BJ (cell line): Measurements from ENCODE around the gene LLGL2. TPM values are rescaled to one million over a fixed set of nuclear protein-coding genes. Genes with fewer than 3 reads are reported as not detected.

Source experiments
- CTCF ChIA-PET: fragments of 350-600 bp; formaldehyde crosslinking; extraction: SDS; loops from one replicate; lab custom pipeline; 2021; ENCODE audit warnings: antibody characterized with exemption, inconsistent platforms; lab: Yijun Ruan, JAX
- POLR2A ChIA-PET: fragments of 300-600 bp; sonication (Branson Sonifier 250); formaldehyde crosslinking; extraction: SDS; loops from one replicate; lab custom pipeline; 2021; ENCODE audit warnings: antibody characterized with exemption; lab: Charles Lee
- DNase-seq: peaks from one replicate; pipeline ENCODE4 v3.0.0-alpha.2; 2011; ENCODE audit warnings: low read depth
- H3K27me3 ChIP-seq: 2 replicates; pipeline ENCODE4 v1.6.0; 2011; ENCODE audit warnings: low read length; ENCODE audit not compliant: control insufficient read depth, insufficient read depth
- H3K36me3 ChIP-seq: 2 replicates; pipeline ENCODE4 v1.5.1; 2011; ENCODE audit warnings: low read length; ENCODE audit not compliant: control insufficient read depth, insufficient read depth
- H3K4me3 ChIP-seq: 2 replicates; pipeline ENCODE4 v1.5.1; 2011; ENCODE audit warnings: low read depth, mild to moderate bottlenecking, control low read depth, low read length
- CTCF ChIP-seq: IDR thresholded peaks from 2 replicates; pipeline ENCODE4 v1.5.1; 2011; ENCODE audit warnings: low read depth, mild to moderate bottlenecking, control low read depth, inconsistent platforms, low read length, moderate library complexity; ENCODE audit not compliant: insufficient read depth
- polyA plus RNA-seq: library from polyadenylated mRNA; depleted of rRNA; stranded (reverse); fragments of >200 nt; gene quantifications from 2 replicates; pipeline ENCODE4 v1.2.3, GENCODE V29; 2011

Gene LLGL2
- polyA plus RNA-seq, 1 experiment = 1.6 TPM

GRCh38 chr17:75557852-75558665 lies 32.6 kb downstream of the LLGL2 start:
- no peak overlapping the region for H3K4me3 ChIP-seq
- POLR2A ChIA-PET = interaction anchor here (0.6 kb wide), 1 partner anchor 104 kb away, joined by 12 read pairs; no protein-coding TSS in a partner anchor

GRCh38 chr17:75558666-75559530 lies 33.4 kb downstream of the LLGL2 start:
- POLR2A ChIA-PET = no interaction called here

More at GRCh38 chr17:75557852-75558665, 32.6 kb downstream of the LLGL2 start:
- H3K27me3 ChIP-seq = no peaks in the 10 kb centered on the region
- TF ChIP-seq CTCF = no peak
- DNase-seq = no peak
- H3K36me3 ChIP-seq = no peaks in the 10 kb centered on the region
- CTCF ChIA-PET = interaction anchor here (0.6 kb wide), 1 partner anchor 71 kb away, joined by 3 read pairs; no protein-coding TSS in a partner anchor

GRCh38 chr17:75559958-75560533 lies 34.5 kb downstream of the LLGL2 start:
- no peak for DNase-seq
- ChIA-PET POLR2A (no interaction called here), CTCF (interaction anchor here (1.1 kb wide), 1 partner anchor 25 kb away, joined by 3 read pairs; no protein-coding TSS in a partner anchor)
- H3K36me3 ChIP-seq = no peaks in the 10 kb centered on the region
- no peak overlapping the region for H3K4me3 ChIP-seq
- TF ChIP-seq CTCF = no peak
- H3K27me3 ChIP-seq = no peaks in the 10 kb centered on the region

More at GRCh38 chr17:75558666-75559530, 33.4 kb downstream of the LLGL2 start:
- H3K36me3 ChIP-seq = no peaks in the 10 kb centered on the region
- CTCF ChIA-PET = no interaction called here
- H3K27me3 ChIP-seq = no peaks in the 10 kb centered on the region
- no peak overlapping the region for H3K4me3 ChIP-seq
- no peak for DNase-seq
- TF ChIP-seq CTCF = no peak

- ChIA-PET POLR2A (no interaction called here), CTCF (interaction anchor here (0.6 to 0.7 kb wide), 3 partner anchors 13 to 160 kb away, joined by 3 to 4 read pairs (median 3); no protein-coding TSS in a partner anchor)
- H3K4me3 ChIP-seq = no peak overlapping the region
- DNase-seq = peak; percentile 37
- no peaks in the 10 kb centered on the region for H3K36me3 ChIP-seq
- H3K27me3 ChIP-seq = peaks cover 2% of the 10 kb centered on the region; the same call in 1 of the 2 replicates
- TF ChIP-seq CTCF = no peak
Measured at GRCh38 chr17:75561927-75562603, 36.6 kb downstream of the LLGL2 start.
